WERI-Rb-1 (cell line): ENCODE measurements around the gene OARD1.
"Not testable (repeated sequence)": the region's sequence is repeated elsewhere in the genome, so short reads cannot be mapped to it uniquely, and the experiment has no call there.

Source experiments
- DNase-seq: peaks from one replicate; pipeline ENCODE4 v3.0.0-alpha.2; 2020
- H3K27ac ChIP-seq: fragments of 250-450 bp; sonication (Bioruptor Pico); 2 replicates; pipeline ENCODE4 v1.5.1; 2020; ENCODE audit warnings: mild to moderate bottlenecking, moderate library complexity
- H3K27me3 ChIP-seq: fragments of 250-450 bp; sonication (Bioruptor Pico); 2 replicates; pipeline ENCODE4 v1.5.1; 2021; ENCODE audit warnings: mild to moderate bottlenecking, low read depth, moderate library complexity; ENCODE audit not compliant: insufficient read depth, severe bottlenecking
- H3K36me3 ChIP-seq: fragments of 250-450 bp; sonication (Bioruptor Pico); 2 replicates; pipeline ENCODE4 v1.5.1; 2020; ENCODE audit warnings: mild to moderate bottlenecking, moderate library complexity
- H3K4me3 ChIP-seq: 2 replicates; pipeline ENCODE4 v1.5.1; 2011; ENCODE audit warnings: low read depth, mild to moderate bottlenecking, control low read depth, low read length
- H3K9me3 ChIP-seq: fragments of 250-450 bp; sonication (Bioruptor Pico); 2 replicates; pipeline ENCODE4 v1.5.1; 2021; ENCODE audit warnings: mild to moderate bottlenecking, moderate library complexity; ENCODE audit not compliant: severe bottlenecking
- CTCF ChIP-seq: IDR thresholded peaks from 2 replicates; pipeline ENCODE4 v1.5.1; 2011; ENCODE audit warnings: low read depth, mild to moderate bottlenecking, control low read depth, inconsistent platforms, low read length

OARD1 gene

DNA sequence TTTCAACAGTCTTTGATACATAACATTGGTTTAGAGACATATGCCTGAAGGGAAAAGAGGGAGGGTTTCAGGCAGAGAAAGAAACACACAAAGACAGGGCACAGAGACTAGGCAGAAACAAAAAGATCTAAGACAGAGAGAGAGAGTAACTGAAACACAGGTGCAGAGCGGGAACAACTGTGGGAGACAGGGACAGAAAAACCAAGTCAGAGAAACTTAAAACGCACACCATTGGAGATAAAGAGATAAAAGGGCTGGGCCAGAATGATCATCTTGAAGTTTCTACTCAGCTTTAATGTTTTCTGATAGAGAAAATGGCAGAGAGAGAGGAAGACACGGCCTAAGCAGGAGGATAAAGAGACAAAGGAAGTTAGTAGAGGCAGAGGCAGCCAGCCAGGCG lies 44.9 kb downstream of the OARD1 start:
- peak overlapping the region; percentile 57 for H3K4me3 ChIP-seq
- no peaks in the 10 kb centered on the region for H3K9me3 ChIP-seq
- no peak overlapping the region for H3K27ac ChIP-seq
- no peaks in the 10 kb centered on the region for H3K27me3 ChIP-seq
- no peak for DNase-seq
- no peaks in the 10 kb centered on the region for H3K36me3 ChIP-seq
- no peak for TF ChIP-seq CTCF

DNA sequence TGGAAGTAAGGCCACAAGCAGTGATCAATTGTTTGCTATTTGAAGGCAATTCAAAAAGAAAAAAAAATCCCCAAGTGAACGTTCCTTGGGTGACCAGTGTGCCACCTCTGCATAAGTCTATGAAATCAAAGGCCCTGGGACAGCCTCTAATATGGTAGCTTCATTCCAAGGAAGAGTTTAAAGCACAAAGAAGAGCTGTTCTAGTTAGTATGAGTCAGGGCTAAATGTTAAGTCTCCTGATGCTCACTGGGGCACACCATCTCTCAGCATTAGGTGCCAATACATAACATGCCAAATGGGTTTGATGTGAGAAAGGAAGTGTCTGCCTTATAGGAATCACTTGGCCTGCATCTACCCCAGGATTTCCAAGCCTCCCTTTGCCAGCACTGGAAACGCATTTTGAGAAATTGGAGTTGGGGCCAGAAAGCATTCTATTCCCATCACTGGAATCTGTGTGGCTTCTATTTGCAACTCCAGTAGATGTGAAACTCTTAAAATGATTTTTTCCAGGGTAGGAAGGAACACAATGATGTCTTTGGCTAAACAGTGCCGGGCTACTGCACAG lies 46.1 kb downstream of the OARD1 start:
- H3K27ac ChIP-seq: no peak overlapping the region
- H3K9me3 ChIP-seq: no peaks in the 10 kb centered on the region
- TF ChIP-seq CTCF: no peak
- no peak for DNase-seq
- H3K4me3 ChIP-seq: no peak overlapping the region
- H3K27me3 ChIP-seq: no peaks in the 10 kb centered on the region
- no peaks in the 10 kb centered on the region for H3K36me3 ChIP-seq

DNA sequence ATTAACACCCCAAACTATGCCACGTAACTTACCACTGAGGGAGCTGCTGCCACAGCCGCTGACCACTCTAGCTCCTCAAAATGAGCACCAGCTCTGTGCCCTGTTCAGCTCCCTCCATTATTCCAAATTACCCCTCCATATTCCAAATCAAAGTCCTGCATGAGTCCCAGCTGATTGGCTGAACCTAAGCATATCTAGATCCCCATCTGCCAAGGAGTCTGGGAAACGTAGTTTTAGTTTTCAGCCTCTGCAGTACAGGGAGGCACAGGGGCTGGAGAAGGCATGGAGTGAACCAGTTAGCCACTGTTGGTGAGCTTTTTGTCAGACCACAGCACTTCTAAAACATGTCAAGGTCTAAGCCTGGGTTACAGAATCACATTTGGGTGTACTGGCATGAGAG lies 49.0 kb downstream of the OARD1 start:
- peaks cover 3% of the 10 kb centered on the region for H3K9me3 ChIP-seq
- no peaks in the 10 kb centered on the region for H3K27me3 ChIP-seq
- H3K27ac ChIP-seq: no peak overlapping the region
- no peaks in the 10 kb centered on the region for H3K36me3 ChIP-seq
- DNase-seq: no peak
- H3K4me3 ChIP-seq: no peak overlapping the region
- no peak for TF ChIP-seq CTCF

GRCh38 chr6:41022294-41022693 lies 49.9 kb downstream of the OARD1 start:
- DNase-seq: no peak
- Histone ChIP-seq H3K27ac (no peak overlapping the region), H3K27me3 (no peaks in the 10 kb centered on the region), H3K36me3 (no peaks in the 10 kb centered on the region), H3K4me3 (no peak overlapping the region), H3K9me3 (peaks cover 3% of the 10 kb centered on the region)
- TF ChIP-seq CTCF: no peak

- peak; percentile 64 for DNase-seq
- H3K9me3 ChIP-seq: peaks cover 3% of the 10 kb centered on the region
- peak; percentile 47 for TF ChIP-seq CTCF
- no peak overlapping the region for H3K4me3 ChIP-seq
- H3K27ac ChIP-seq: no peak overlapping the region
- no peaks in the 10 kb centered on the region for H3K27me3 ChIP-seq
- no peaks in the 10 kb centered on the region for H3K36me3 ChIP-seq
Measured at GRCh38 chr6:41021832-41022231, 50.3 kb downstream of the OARD1 start.

DNA sequence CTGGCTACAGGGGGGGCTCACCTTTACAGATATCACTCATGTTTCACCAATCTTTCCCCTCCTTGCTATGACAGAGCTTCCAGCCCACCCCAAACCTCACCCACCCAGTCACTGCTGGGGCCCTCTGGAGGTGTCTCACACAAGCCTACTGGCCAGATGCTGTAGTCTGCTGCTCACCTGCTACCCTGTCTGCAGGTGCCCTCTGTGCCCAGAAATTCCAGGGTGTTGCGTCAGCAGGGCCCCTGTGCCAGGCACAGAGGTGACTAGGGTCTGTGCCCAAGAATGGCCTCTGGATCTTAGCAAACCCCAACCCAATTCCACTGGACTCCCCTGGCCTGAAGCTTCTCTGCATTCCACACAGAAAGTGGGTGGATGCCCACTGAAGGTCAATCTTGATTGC lies 54.5 kb downstream of the OARD1 start:
- no peaks in the 10 kb centered on the region for H3K27me3 ChIP-seq
- no peak for DNase-seq
- peaks cover 6% of the 10 kb centered on the region for H3K9me3 ChIP-seq
- no peaks in the 10 kb centered on the region for H3K36me3 ChIP-seq
- no peak for TF ChIP-seq CTCF
- no peak overlapping the region for H3K4me3 ChIP-seq
- no peak overlapping the region for H3K27ac ChIP-seq

- H3K36me3 ChIP-seq, H3K9me3 ChIP-seq, DNase-seq, H3K27ac ChIP-seq, H3K27me3 ChIP-seq, H3K4me3 ChIP-seq: not testable (repeated sequence)
Measured at GRCh38 chr6:41015860-41016259, 56.3 kb downstream of the OARD1 start.
